Astrocyte (in vitro differentiated cells and primary cell): ENCODE data around the gene ADAD1.

Experiments used
- EZH2 ChIP-seq: IDR thresholded peaks from 2 replicates; pipeline ENCODE4 v1.6.1; 2012; ENCODE audit warnings: mild to moderate bottlenecking, low read length, inconsistent platforms; ENCODE audit not compliant: insufficient read depth
- TF ChIP-seq, protein P1 (sequence below): IDR thresholded peaks from 2 replicates; pipeline ENCODE4 v1.5.1; 2011; ENCODE audit warnings: low read depth, mild to moderate bottlenecking, inconsistent platforms, low read length, moderate library complexity; ENCODE audit not compliant: insufficient read depth

DNA sequence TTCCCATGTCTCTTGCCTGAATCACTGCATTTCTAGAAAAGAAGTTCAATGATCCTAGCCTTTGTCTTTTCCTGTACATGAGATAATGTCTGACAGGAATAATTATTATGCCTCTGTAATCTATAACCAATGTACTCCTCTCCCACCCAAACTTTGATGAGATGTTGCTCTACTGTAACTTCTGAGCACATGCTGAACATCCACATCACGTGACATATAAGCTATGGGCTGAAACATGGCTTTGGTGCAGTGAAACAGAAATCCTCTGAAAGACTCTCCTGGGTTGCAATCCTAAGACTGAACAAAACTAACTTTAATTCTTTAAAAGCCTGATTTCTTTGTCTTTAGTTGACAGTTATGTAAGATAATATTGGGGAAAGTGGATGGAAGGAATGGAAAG lies 1.5 kb upstream of the ADAD1 start:
- TF ChIP-seq, protein P1, sequence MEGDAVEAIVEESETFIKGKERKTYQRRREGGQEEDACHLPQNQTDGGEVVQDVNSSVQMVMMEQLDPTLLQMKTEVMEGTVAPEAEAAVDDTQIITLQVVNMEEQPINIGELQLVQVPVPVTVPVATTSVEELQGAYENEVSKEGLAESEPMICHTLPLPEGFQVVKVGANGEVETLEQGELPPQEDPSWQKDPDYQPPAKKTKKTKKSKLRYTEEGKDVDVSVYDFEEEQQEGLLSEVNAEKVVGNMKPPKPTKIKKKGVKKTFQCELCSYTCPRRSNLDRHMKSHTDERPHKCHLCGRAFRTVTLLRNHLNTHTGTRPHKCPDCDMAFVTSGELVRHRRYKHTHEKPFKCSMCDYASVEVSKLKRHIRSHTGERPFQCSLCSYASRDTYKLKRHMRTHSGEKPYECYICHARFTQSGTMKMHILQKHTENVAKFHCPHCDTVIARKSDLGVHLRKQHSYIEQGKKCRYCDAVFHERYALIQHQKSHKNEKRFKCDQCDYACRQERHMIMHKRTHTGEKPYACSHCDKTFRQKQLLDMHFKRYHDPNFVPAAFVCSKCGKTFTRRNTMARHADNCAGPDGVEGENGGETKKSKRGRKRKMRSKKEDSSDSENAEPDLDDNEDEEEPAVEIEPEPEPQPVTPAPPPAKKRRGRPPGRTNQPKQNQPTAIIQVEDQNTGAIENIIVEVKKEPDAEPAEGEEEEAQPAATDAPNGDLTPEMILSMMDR = no peak
- TF ChIP-seq EZH2 = no peak
